GM18517 (cell line): ENCODE data around the gene NPY2R.

ENCODE experiments used
- ATAC-seq: cut with Tn5 transposase; IDR thresholded peaks from one replicate; pipeline ENCODE4 v1.9.1; 2021; ENCODE audit warnings: mild to moderate bottlenecking, moderate library complexity; ENCODE audit not compliant: unreplicated experiment

Gene NPY2R

DNA sequence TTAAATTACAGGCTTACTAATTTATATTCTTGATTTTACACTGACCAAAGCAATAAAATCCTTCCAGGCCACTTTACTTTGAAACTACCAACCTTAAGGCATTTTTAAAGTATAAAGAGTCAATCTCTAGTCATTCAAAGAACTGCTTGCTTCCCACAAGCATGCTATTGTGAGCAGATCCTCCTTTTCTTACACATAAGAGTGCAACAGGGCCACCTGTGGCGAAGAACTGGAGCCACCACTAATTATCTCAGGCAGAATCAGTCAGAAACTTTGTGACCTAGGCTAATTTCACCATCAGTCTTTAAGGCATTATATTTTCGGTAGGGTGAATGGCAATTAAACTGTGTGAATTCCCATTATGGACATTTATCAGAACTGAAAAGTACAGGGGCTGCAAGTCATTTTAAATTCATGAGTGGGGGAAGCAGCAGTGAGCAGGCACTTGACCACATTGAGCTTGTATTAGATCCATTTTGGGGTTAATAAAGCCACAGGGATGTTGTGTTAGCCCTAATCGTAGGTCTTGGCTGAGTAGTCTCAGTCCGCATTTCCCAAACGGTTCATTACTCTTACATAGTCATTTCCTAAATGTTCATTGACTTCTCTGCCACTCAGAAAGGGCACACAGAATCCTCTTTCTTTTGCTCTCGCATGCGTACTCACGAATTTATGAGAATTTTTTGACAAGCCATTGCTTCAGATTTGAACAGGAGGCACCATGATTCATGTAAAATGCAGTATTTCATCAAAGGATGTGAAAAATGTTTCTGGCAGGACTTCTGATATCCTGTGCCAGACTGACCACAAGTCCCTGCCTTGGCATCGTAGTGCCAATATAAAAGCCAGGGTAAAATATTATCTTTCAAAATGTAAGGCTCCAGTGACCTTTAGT is 39.8 kb downstream of the NPY2R start:
- ATAC-seq: no peak

DNA sequence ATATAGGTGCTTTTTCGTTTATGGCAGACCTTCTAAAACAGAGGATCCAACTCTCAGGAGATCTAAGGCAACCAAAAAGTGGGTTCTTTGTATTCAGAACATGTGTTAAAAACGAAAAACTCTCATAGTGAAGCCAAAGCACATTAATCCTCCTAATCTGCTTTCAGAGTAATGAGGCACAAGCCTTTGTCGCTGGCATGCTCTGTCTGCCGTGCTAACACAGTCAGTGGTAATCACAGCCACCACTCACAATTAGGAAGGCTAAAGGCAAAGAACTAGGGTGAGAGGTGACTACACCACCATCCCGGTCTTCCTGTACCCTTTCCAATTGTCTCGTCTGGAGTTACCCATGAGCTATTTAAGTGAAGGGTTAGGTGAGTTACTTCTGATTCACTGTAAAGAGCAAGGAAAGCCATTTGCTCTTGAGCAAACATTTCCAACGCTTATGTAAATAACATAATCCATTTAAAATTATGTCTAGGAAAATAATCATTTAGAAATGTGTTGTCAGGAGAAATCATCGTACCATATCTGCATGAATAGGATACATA is 40.7 kb downstream of the NPY2R start:
- no peak for ATAC-seq

DNA sequence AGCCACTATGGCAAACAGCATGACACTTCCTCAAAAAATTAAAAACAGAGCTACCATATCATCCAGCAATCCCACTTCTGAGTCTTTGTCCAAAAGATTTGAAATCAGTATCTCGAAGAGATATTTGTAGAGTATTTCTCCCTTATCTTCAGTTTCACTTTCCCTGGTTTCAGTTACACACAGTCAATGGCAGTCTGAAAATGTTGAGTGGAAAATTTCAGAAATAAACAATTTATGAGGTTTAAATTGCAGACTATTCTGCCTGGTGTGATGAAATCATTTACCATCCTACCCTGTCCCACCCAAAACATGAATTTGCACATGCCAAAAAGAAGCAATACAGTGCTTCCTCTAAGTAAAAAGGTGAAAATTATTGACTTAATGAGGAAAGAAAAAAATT is 43.9 kb downstream of the NPY2R start:
- no peak for ATAC-seq

DNA sequence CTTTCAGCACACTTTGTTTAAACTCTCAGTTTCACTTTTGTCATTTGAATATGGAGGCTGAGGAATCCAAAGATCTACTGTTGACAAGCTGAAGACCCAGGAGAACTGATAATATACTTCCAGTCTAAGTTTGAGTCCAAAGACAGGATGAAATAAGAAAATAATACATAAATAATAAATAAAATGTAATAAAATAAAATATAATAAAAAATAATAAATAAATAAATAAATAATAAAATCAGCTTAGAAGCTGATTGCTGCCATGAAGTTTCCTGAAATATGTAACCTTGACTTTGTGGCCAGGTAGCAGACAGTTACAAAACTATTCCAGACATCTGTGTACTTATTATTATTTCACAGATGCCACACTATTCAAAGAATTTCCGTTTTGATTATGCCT is 55.0 kb downstream of the NPY2R start:
- no peak for ATAC-seq

DNA sequence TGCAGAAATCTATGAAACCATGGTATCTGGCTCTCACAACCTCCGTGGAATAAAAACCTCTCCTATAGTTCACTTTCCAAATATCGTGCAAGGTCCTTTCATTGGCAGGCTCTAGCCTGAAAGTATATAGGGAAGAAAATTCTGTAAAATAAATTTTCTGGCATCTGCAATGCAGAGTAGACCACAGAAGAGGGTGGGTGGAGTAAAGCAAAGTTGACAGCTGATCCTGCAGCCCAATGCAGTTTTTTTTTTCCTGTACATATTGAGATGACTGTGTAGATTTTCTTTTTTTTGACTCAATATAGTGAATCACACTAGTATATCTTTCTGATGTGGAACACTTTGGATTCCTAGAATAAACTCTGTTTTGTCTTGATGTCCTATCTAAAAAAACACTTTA is 56.7 kb downstream of the NPY2R start:
- ATAC-seq: no peak
